K562 (cell line): ENCODE data around the gene ADGRL3.

Experiments
- PHF21A ChIP-seq: fragments of 450-650 bp; IDR thresholded peaks from 2 replicates; pipeline ENCODE4 v1.6.1; 2017; ENCODE audit warnings: low read depth, borderline replicate concordance
- XRCC5 ChIP-seq: fragments of 200-400 bp; formaldehyde crosslinking; IDR thresholded peaks from 2 replicates; pipeline ENCODE4 v1.6.1; 2017; ENCODE audit warnings: low read depth, mild to moderate bottlenecking, low read length

DNA sequence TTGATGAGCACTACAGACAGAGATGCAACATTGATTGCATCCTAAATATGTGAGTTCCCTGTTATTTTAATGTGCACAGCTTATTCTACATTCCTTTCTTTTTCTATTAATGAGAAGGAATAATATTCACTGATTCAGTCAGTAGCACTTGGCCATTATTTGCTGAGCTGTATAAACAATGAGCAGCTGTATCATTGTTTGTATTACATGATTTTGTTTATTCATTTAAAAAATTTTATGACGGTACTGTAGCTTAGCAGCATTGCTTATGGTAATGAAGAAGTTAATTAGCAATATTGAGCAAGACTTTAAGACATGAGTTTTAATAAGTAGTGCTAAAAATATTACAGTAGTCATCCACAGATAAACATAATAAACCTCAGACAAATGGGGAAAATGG, 582.0 kb downstream of the ADGRL3 start:
- TF ChIP-seq XRCC5 = no peak
- TF ChIP-seq PHF21A = no peak
